NK-92 (cell line): Measurements from ENCODE around the gene ARHGAP24.
"Not testable (repeated sequence)": the region's sequence is repeated elsewhere in the genome, so short reads cannot be mapped to it uniquely, and the experiment has no call there.

Experiments used
- DNase-seq: peaks from one replicate; lab custom pipeline; 2025; ENCODE audit not compliant: unreplicated experiment; lab: John Stamatoyannopoulos, UW

ARHGAP24 gene

DNA sequence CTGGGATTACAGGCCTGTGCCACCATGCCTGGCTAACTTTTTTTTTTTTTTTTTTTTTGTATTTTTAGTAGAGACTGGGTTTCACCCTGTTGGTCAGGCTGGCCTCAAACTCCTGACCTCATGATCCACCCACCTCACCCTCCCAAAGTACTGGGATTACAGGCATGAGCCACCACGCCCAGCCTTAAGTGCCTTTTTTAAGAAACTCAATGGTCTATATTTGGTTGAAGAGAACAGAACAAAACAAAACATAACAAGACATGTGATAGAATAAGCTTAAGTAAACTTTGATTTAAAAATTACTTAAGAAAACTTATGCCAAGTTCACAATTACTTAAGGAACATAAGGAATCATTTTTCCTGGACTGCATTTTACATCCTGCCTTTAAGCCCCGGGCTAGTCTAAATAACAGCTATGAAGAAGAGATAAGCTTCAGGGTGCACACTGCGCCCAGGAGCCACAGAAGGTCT is 365.1 kb downstream of the ARHGAP24 start:
- DNase-seq = not testable (repeated sequence)

DNA sequence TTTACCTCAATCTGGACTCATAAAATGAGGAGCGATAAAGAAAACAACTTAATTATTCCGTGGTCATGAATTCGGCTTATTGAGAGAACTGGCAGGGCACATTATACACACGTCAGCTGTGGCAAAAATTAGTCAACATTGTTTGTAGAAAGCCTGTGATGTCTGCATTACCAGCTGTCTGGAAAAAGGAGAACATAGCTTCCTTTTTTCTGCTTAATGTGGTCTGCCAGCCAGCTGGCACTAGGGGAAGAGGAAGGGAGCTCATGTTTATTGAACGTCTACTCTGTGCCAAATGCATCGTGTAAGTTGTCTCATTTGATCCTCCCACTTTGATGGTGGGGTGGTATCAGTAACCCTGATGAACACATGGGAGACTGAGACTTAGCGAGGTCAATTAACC is 367.6 kb downstream of the ARHGAP24 start:
- DNase-seq = no peak

DNA sequence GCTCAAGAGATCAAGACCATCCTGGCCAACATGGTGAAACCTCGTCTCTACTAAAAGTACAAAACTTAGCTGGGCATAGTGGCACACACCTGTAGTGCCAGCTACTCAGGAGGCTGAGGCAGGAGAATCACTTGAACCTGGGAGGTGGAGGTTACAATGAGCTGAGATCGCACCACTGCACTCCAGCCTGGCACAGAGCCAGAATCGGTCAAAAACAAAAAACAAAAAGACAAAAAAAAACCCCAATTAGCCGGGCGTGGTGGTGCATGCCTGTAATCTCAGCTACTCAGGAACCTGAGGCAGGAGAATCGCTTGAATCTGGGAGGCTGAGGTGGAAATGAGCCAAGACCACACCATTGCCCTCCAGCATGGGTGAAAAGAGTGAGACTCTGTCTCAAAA is 378.8 kb downstream of the ARHGAP24 start:
- not testable (repeated sequence) for DNase-seq

DNA sequence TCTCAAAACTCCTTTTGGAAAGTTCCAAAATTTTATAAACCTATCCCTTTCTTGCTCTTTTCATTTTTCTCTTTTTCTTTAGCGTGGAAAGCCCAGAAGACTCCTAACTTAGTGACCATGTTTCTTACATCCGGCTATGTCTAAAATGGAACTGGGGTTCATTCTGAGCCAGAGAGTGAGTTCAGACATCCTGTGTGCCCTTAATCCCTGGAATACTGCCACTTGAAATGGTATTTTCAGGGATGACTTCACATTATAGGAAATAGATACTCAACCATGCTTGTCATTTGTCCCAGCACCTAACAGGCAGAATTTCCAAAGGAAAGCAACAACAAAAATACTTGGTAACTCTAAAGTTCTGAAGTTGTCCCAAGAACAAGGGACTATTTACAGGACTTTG is 379.6 kb downstream of the ARHGAP24 start:
- no peak for DNase-seq

DNA sequence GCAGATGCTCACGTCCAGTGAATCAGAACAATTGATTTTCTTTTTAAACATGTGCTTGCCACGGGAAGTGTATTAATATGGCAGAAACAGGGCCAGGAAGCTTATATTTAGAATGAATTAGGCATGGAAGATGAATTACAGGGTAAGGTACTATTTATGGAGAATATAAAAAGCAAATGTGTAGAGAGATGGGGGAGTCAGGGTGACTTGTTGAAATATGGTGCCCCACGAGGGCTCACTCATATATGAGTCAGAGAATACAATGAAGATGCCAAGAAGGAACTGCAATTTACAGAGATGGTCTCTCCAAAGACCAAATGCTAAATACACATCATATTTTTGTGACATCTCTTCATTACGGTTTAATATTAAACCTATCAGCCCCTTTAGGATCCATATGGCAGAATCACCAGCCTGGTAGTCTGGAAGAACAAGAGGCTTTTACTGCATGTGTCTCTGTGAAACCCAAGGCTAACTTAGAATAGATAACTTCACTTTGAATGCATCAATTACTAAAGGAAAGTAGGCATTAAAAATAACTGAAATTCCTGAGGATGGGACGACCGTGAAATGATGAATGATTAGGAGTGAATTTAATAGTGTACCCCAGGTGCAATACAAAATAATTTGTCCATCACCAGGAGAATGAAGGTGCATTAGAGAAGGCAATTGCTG is 385.3 kb downstream of the ARHGAP24 start:
- DNase-seq = no peak

DNA sequence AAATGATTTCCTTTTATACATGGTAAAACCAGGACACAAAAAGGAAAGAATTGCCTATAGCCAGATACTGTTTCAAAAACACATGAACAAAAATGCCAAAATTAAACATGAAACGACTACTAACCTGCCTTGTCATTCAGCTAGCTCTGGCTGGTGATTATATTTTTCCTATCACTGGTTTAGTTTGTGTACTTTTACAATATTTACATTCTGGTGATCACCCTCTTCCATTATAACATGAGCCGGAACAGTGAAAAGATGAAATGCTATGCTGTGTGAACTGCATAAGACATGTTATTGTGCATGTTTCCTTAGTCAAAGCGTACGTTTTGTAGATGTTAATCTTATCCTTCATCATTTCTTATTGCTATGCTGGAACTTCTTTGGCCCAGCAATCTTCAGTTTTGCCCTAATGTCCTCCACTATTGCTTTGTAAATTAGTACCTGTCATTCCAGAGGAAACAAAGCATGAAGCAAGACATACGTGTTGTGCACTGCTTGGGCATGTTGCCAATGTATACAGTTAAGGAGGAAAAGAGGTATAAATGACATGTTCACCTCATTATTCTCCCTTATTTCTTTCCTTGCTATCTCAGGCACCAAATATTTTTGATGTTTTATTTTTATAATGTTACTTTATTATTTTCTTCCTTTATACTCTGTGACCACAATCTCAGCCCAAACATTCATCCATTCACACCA is 386.3 kb downstream of the ARHGAP24 start:
- DNase-seq = no peak

DNA sequence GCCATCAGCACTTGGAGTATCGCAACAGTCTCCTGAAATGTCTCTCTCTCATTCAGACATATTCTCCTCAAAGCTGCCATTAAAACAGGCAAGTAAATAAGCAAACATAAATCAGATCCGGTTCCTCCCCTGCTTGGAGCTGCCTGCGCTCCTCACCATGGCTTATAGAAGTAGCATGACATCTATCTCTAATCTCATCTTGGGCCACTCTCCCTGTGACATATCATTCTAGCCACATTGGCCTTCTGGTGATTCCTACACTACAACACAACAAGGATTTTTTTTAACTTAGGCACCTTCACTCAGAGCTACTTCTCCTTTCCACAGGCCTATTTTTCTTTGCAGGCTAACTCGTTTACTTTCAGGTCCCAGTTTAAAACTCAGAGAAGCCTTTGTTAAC is 387.9 kb downstream of the ARHGAP24 start:
- DNase-seq = no peak

DNA sequence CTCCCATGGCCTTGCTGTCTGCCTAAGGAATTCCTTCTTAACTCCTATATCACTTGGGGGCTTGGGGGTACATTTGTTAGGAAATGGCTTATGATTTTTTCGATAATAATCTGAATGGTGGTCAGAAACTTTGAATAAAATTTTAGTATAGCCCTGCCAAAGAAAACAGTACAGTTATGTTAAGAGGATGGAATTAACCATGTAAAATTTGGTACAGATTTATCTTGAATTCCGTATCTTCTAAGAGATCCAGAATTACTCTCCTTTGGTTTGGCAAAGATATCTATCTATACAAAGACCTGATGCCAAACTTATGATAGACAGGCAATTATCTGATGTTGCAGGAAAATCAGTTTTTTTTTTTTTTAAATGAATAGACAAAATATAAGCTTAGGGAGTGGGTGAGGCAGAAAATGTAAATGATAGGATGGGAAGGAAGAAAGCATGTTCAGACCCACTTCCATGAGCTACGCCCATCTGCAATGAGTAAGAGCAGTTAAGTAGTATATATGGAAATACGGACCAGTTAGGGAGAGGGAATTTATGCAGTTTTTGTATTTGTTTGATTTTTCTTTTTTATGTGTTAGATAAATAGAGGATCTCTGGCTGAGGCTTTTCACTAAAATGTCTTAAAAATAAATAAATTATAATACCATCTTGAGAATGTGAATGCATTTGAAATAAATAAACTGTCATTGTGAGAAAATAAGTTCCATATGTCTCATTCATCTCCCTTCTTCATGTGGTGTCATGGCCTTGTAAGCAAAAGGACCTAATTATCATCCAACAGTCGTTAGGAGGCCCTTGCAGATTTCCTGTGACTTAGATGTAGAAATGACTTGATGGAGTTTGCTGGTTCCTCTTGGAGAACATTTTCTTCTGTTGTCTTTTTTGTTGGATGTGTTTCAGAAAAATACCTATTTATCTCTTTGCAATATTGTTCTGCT is 389.6 kb downstream of the ARHGAP24 start:
- no peak for DNase-seq

DNA sequence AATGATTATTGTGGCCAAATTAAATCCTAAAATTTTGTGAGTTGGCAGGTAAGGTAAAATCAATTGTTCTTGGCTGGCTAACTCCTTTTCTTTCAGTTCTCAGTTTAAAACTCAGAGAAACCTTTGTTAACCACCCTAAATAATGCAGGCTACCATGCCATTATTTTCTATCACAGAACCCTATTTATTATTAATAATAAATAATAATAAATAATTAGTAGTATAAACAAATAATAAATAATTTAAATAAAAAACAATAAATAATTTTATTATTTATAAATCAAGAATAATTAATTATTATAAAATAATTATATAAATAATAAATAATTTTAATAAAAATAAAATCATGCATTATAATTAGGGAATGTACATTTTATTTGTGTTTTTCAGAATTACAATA is 390.3 kb downstream of the ARHGAP24 start:
- DNase-seq = no peak

DNA sequence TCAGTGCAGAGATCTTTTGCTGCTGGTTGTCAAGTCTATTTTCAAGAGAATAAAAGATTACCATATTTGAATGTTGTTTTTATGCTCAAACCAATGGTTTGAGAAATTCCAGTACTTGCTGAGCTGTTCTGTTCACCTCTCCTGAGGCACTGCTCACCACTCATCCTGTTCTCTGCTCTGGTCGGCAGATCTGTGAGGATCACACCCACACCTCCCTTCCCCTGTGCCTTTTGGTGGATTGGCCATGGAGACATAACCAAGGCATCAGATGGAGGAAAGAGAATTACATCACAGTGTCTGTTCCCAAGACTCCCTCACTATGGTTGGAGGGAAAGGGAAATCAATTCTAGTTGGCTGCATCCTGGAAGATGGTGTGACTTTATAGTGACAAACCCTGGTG is 391.6 kb downstream of the ARHGAP24 start:
- no peak for DNase-seq

DNA sequence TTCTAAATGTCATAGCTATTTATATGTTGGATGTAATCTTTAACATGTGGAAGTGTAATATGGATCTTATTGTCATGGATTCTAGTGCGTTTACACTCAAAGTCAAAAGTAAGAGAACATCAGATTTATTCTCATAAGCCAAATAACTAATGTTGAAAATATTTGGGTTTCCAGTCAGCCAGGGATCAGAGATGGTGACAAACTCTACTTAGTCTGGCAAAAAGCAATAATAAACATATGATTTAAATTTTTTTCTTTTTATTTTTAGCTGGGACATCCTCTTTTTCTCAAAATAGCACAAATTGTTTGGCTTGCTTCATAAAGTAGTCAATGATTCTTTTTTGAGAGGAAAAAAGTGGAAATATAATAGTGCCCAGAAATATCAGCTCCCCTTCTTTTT is 392.3 kb downstream of the ARHGAP24 start:
- no peak for DNase-seq

DNA sequence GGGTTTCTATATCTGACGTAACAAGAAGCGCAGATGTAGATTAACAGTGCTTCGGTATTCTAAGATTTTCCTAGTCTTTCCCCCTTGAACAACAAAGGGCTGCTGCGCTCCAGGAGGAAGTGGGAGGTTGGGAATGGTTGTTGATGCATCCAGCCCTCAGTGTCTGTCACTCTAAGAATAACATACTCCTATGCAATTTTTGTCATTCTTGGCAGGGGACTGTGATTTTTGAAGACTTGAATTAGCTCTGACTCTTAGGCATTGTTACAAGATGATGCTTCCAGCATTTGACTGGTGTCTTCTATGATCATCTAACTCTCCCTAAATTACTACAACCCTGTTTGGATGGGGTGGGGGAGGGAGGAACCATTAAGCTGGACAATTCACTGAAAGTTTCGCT is 394.2 kb downstream of the ARHGAP24 start:
- no peak for DNase-seq

DNA sequence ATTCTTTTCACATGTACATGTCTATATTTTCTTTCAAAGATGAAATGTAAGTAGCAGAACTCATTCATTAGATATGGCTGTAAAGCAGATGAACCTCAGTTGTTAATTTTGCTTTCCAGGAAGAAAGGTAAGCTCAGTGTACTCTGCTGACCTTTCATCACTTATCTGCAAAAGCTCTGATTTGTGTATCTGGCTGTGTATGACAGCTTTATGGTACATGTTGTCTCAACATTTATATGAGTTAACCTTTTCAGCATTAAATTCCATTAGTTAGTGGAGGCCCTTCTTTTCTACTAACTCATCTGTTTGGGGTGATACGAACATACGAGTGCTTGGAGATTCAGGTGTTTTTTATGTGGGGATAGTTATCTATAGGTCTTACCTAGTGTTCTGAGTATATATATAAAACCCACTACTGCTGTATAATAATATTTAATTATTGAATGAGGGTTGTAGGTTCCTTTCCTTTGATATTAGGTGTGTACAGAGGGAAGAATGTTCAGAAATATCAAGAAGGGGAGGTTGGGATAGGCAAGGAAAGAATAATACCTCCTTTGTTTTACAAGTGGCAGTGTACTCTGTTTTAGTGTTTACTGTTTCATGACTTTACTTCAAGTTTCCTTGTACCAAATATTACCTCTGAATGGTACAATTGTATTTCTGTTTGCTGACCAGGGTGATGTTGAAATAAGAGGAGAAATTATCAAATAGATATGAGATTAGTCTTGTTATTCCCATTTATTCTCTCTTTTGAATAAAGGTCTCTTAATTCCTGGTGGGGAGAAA is 395.5 kb downstream of the ARHGAP24 start:
- DNase-seq = no peak

DNA sequence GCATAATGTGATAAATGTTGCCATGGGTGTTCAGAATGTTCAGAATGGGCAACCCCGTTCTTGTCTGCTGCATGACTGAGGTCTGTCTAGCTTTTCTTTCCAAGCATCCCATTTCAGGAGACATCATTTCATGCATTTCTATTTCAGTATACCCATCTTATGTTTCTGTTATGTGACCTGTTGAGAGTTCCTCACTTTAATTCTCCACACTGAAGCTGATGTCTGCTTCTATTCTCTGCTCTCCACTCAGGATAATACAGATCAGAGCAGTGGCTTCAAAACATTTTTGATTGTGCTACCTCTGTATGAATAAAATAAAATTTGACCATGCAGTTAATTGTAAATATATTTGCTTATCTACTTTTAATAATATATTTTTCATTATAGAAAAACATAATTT is 398.6 kb downstream of the ARHGAP24 start:
- no peak for DNase-seq

DNA sequence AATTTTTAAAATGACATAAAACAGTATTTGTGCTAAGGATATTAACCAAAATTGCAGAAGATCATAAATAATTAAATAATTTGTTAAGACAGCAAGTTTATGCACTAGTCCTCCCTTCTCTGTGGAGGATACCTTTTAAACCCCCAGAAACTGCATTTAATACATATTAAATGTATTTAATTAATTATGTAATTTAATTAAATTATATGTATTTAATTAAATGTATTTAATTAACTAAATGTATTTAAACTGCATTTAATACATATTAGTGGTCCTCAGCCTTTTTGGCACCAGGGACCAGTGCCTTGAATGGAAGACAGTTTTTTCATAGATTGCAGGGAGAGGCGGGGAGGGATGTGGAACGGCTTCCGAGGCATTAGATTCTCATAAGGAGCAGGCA is 404.6 kb downstream of the ARHGAP24 start:
- no peak for DNase-seq

DNA sequence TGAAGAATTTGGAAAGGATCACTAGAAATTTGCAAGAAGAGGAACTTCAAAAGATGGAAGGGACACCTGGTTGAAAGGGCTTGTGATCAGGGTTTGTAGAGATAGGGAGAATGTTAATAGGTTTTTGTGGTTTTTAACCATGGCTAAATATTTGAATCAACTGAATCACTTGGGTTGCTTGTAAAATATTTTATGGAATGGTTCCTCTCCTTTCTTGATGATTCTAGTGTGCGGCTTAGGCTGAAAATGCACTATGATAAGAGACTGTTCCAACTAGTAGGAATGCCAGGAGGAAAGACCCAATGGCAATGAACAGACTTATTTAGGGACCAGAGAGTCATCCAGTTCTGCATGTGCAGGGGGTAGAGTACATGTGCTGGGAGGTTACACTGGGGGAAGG is 408.2 kb downstream of the ARHGAP24 start:
- no peak for DNase-seq

DNA sequence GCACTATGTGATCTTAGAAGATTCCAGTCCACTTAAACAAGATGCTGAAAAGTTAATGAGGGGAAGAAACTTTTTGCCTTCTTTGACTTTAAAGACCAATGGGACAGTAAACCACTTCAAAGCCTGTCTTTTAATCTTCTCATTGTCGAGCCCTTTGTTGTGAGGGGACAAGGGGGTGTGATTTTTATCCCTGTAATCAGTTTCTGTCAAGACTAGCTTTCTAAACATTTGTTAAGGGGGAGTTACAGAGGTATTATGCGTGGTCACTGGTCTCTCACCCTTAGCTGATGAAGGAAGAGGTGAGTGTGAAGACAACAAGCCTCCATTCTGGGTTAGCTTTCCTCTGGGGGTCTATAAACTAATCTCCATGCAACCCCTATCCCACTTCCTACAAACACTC is 409.3 kb downstream of the ARHGAP24 start:
- DNase-seq = no peak

DNA sequence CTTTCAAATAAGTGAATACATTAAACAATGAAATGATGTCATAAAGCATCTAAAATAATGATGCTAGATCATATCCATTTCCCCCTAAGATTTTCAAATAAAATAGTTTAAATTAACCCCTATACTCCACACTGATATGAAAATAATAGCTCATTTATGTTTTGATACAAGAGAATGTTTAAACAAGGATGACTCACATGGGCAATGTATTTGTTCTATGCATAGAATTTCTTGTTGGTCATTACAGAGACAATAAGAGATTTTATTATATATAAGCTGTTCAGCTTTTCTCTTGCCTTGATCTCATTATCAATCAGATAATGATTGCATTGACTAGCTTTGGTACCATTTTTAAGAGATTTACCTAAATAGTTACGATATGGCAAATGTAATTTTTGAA is 411.7 kb downstream of the ARHGAP24 start:
- no peak for DNase-seq

DNA sequence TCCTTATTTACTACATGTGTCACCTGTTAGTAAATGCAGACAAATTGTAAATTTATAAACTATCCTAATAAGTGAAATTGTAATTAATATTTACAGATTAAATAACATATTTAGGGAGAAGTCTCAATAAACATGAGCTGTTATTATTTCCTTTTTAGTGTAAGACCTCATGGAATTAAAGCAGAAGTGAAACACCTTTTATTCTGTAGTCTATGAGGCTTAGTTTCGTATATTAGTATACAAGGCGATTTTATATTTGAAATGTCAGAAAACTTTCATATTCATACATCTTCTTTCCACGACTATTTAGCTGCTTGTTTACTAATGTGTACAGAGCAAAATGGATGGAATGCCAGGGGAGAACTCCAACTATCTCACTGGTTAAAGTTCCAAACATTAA is 414.4 kb downstream of the ARHGAP24 start:
- no peak for DNase-seq

DNA sequence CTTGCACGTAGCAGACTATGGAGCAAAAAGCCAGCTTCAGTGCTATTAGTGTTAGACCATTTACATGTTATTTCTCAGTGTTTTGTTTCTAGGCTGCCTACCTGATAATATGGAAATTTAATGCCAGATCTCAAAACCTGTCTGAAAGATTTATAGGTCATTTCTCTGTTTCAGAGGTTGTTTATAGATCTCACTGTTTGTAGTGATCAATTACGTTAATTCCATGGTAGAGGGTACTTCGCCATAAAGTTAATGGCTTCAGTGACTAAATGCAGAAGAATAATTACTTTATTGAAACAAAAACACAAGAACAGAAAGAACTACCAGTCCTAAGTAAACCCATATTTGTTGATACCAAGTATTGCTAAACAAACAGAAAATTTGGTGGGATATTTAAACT is 420.8 kb downstream of the ARHGAP24 start:
- DNase-seq = no peak

DNA sequence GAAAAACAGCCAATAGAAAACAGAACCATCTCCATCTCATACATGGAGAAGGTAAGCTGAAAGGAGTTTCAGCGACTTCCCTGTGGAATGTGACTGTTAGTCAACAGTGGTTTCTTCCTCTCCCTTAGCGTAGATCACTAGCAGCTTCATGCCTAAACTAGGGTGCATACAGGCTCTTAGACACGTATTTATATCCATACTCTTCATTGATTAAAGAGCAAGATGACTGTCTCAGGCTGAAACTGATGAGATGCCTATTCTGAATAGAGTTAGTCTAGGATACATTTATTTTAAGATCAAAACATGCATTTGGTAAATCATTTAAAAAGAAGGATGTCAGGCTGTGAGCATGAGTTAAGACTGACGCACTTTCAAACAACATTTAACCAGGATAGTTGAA is 423.3 kb downstream of the ARHGAP24 start:
- no peak for DNase-seq
